DND-41 (cell line): ENCODE measurements around the gene ELMOD1.

Experiments used
- ATAC-seq: fragments of 200-7000 bp; cut with Tn5 transposase; 3 replicates; pipeline ENCODE4 v1.9.1; 2021; ENCODE audit warnings: low read depth; ENCODE audit not compliant: insufficient read depth
- DNase-seq: peaks from one replicate; pipeline ENCODE4 v3.0.0-alpha.2; 2020
- H2AFZ ChIP-seq: 2 replicates; pipeline ENCODE4 v1.6.0; 2012; ENCODE audit warnings: low read depth, low read length
- H3K27ac ChIP-seq: 2 replicates; pipeline ENCODE4 v1.5.1; 2012; ENCODE audit warnings: low read length, inconsistent platforms
- H3K27me3 ChIP-seq: fragments of 200-600 bp; sonication (generic); 2 replicates; pipeline ENCODE4 v1.6.0; 2012; ENCODE audit warnings: low read length, mild to moderate bottlenecking, inconsistent platforms; ENCODE audit not compliant: insufficient read depth, poor library complexity
- H3K36me3 ChIP-seq: 2 replicates; pipeline ENCODE4 v1.5.1; 2012; ENCODE audit warnings: low read length, inconsistent platforms; ENCODE audit not compliant: insufficient read depth
- H3K4me1 ChIP-seq: 2 replicates; pipeline ENCODE4 v1.5.1; 2012; ENCODE audit warnings: mild to moderate bottlenecking, low read length; ENCODE audit not compliant: insufficient read depth
- H3K4me2 ChIP-seq: 2 replicates; pipeline ENCODE4 v1.6.0; 2012; ENCODE audit warnings: mild to moderate bottlenecking, moderate library complexity, low read length, inconsistent platforms; ENCODE audit not compliant: insufficient read depth
- H3K4me3 ChIP-seq, 2 experiments: fragments of 200-600 bp in 1 of 2; shearing (Covaris generic) in 1 of 2; 2 replicates each; pipeline ENCODE4 v1.5.1; 2012 to 2016; ENCODE audit warnings: inconsistent platforms in 2 of 2, low read length in 2 of 2, mild to moderate bottlenecking in 2 of 2, low read depth in 1 of 2, moderate library complexity in 1 of 2
- H3K79me2 ChIP-seq: 2 replicates; pipeline ENCODE4 v1.6.0; 2012; ENCODE audit warnings: low read length, inconsistent platforms; ENCODE audit not compliant: insufficient read depth
- H3K9ac ChIP-seq: 2 replicates; pipeline ENCODE4 v1.6.0; 2012; ENCODE audit warnings: low read depth, mild to moderate bottlenecking, inconsistent platforms, low read length, moderate library complexity
- H3K9me3 ChIP-seq: 2 replicates; pipeline ENCODE4 v1.5.1; 2012; ENCODE audit warnings: low read length, moderate library complexity, mild to moderate bottlenecking, inconsistent platforms; ENCODE audit not compliant: insufficient read depth, severe bottlenecking
- H4K20me1 ChIP-seq: 2 replicates; pipeline ENCODE4 v1.6.0; 2012; ENCODE audit warnings: low read length; ENCODE audit not compliant: insufficient read depth
- CTCF ChIP-seq: IDR thresholded peaks from 2 replicates; pipeline ENCODE4 v1.5.1; 2012; ENCODE audit warnings: borderline replicate concordance, low read length, moderate library complexity, mild to moderate bottlenecking; ENCODE audit not compliant: poor library complexity, severe bottlenecking; ENCODE audit errors: extremely low read depth
- EZH2 ChIP-seq: IDR thresholded peaks from 3 replicates; pipeline ENCODE4 v1.6.1; 2012; ENCODE audit warnings: borderline replicate concordance, low read depth, mild to moderate bottlenecking, moderate library complexity, low read length, inconsistent platforms; ENCODE audit not compliant: severe bottlenecking

Gene ELMOD1

GRCh38 chr11:107711861-107712755 is 121.2 kb downstream of the ELMOD1 start, which contains the start of gene SLN:
SLN (minus strand) TSS chr11:107712056.
- Histone ChIP-seq H2AFZ (no peak within 1 kb of the TSS), H3K27me3 (peaks cover 5% of the 10 kb centered on the region), H4K20me1 (no peaks in the 10 kb centered on the region), H3K79me2 (no peaks in the 10 kb centered on the region), H3K27ac (no peak within 1 kb of the TSS), H3K4me1 (no peaks in the 10 kb centered on the region), H3K4me3 (no peak within 1 kb of the TSS), H3K4me2 (no peak within 1 kb of the TSS), H3K36me3 (no peaks in the 10 kb centered on the region), H3K9me3 (no peaks in the 10 kb centered on the region), H3K9ac (no peak within 1 kb of the TSS)
- TF ChIP-seq CTCF (no peak), EZH2 (no peak)
- ATAC-seq, result no peak
- DNase-seq, result no peak

GRCh38 chr11:107713009-107713408 is 122.1 kb downstream of the ELMOD1 start:
- Histone ChIP-seq H3K4me2 (no peak overlapping the region), H3K27me3 (peaks cover 5% of the 10 kb centered on the region), H3K9ac (no peak overlapping the region), H3K4me1 (no peaks in the 10 kb centered on the region), H3K27ac (no peak overlapping the region), H3K4me3 (no peak overlapping the region), H3K9me3 (no peaks in the 10 kb centered on the region), H3K79me2 (no peaks in the 10 kb centered on the region), H4K20me1 (no peaks in the 10 kb centered on the region), H3K36me3 (no peaks in the 10 kb centered on the region), H2AFZ (no peak overlapping the region)
- TF ChIP-seq CTCF (no peak), EZH2 (no peak)
- DNase-seq (no peak), ATAC-seq (no peak)
